Measurements from ENCODE around the gene PDS5A.
A peak's percentile ranks its signal among the peaks of the same experiment; 100 is the strongest.
"Not testable (repeated sequence)": the region's sequence is repeated elsewhere in the genome, so short reads cannot be mapped to it uniquely, and the experiment has no call there.

The PDS5A gene

GRCh38 chr4:39838431-39838830, 139.3 kb downstream of the PDS5A start:
- DNase-seq (ENCODE audit: low spot score) = not testable (repeated sequence)

GRCh38 chr4:39834269-39834668, 143.4 kb downstream of the PDS5A start:
- no peak for DNase-seq (ENCODE audit: low spot score)

GRCh38 chr4:39825741-39826231, 151.9 kb downstream of the PDS5A start:
- DNase-seq (ENCODE audit: low spot score) = no peak

- no peak for DNase-seq (ENCODE audit: low spot score)
These were observed 152.6 kb downstream of the PDS5A start for GRCh38 chr4:39825090-39825489.

GRCh38 chr4:39823191-39823590, 154.5 kb downstream of the PDS5A start:
- peak; percentile 15 for DNase-seq (ENCODE audit: low spot score)

- DNase-seq (ENCODE audit: low spot score) = no peak
These were observed 155.0 kb downstream of the PDS5A start for GRCh38 chr4:39822662-39823061.

- no peak for DNase-seq (ENCODE audit: low spot score)
These were observed 155.8 kb downstream of the PDS5A start for GRCh38 chr4:39821951-39822350.

GRCh38 chr4:39820186-39820585, 157.5 kb downstream of the PDS5A start:
- DNase-seq (ENCODE audit: low spot score) = no peak

GRCh38 chr4:39818646-39819045, 159.1 kb downstream of the PDS5A start:
- DNase-seq (ENCODE audit: low spot score) = no peak

- DNase-seq (ENCODE audit: low spot score) = peak; percentile 2
These were observed 163.1 kb downstream of the PDS5A start for GRCh38 chr4:39814403-39815185.

GRCh38 chr4:39813761-39814160, 163.9 kb downstream of the PDS5A start:
- not testable (repeated sequence) for DNase-seq (ENCODE audit: low spot score)

GRCh38 chr4:39813033-39813432, 164.7 kb downstream of the PDS5A start:
- not testable (repeated sequence) for DNase-seq (ENCODE audit: low spot score)

GRCh38 chr4:39812500-39812899, 165.2 kb downstream of the PDS5A start:
- DNase-seq (ENCODE audit: low spot score) = no peak

- DNase-seq (ENCODE audit: low spot score) = no peak
These were observed 169.4 kb downstream of the PDS5A start for GRCh38 chr4:39808231-39808749.

- no peak for DNase-seq (ENCODE audit: low spot score)
These were observed 175.7 kb downstream of the PDS5A start for GRCh38 chr4:39802005-39802404.

GRCh38 chr4:39792976-39793375, 184.7 kb downstream of the PDS5A start:
- DNase-seq (ENCODE audit: low spot score) = not testable (repeated sequence)

- DNase-seq (ENCODE audit: low spot score) = no peak
These were observed 185.2 kb downstream of the PDS5A start for GRCh38 chr4:39792529-39792928.

GRCh38 chr4:39792128-39792527, 185.6 kb downstream of the PDS5A start:
- no peak for DNase-seq (ENCODE audit: low spot score)

- DNase-seq (ENCODE audit: low spot score) = no peak
These were observed 190.9 kb downstream of the PDS5A start for GRCh38 chr4:39786838-39787237.

GRCh38 chr4:39785083-39785482, 192.6 kb downstream of the PDS5A start:
- no peak for DNase-seq (ENCODE audit: low spot score)

- DNase-seq (ENCODE audit: low spot score) = not testable (repeated sequence)
These were observed 195.7 kb downstream of the PDS5A start for GRCh38 chr4:39781988-39782387.

All from AG08395 (cell line).